GM18868 (cell line): ENCODE results near the gene COMT.
"Not testable (repeated sequence)": the region's sequence is repeated elsewhere in the genome, so short reads cannot be mapped to it uniquely, and the experiment has no call there.

Source experiments
- ATAC-seq: cut with Tn5 transposase; IDR thresholded peaks from one replicate; pipeline ENCODE4 v1.9.1; 2021; ENCODE audit warnings: mild to moderate bottlenecking, moderate library complexity; ENCODE audit not compliant: unreplicated experiment

The COMT gene

GRCh38 chr22:19907902-19908301 is 33.7 kb upstream of the COMT start:
- ATAC-seq = not testable (repeated sequence)

- ATAC-seq = no peak
These were observed 32.0 kb upstream of the COMT start for GRCh38 chr22:19909350-19910179.

GRCh38 chr22:19910180-19910744 is 31.3 kb upstream of the COMT start:
- no peak for ATAC-seq

- ATAC-seq = no peak
These were observed 29.9 kb upstream of the COMT start for GRCh38 chr22:19911540-19912270.

- ATAC-seq = no peak
These were observed 29.1 kb upstream of the COMT start for GRCh38 chr22:19912271-19912999.

- ATAC-seq = no peak
These were observed 28.1 kb upstream of the COMT start for GRCh38 chr22:19913337-19913936.

DNA sequence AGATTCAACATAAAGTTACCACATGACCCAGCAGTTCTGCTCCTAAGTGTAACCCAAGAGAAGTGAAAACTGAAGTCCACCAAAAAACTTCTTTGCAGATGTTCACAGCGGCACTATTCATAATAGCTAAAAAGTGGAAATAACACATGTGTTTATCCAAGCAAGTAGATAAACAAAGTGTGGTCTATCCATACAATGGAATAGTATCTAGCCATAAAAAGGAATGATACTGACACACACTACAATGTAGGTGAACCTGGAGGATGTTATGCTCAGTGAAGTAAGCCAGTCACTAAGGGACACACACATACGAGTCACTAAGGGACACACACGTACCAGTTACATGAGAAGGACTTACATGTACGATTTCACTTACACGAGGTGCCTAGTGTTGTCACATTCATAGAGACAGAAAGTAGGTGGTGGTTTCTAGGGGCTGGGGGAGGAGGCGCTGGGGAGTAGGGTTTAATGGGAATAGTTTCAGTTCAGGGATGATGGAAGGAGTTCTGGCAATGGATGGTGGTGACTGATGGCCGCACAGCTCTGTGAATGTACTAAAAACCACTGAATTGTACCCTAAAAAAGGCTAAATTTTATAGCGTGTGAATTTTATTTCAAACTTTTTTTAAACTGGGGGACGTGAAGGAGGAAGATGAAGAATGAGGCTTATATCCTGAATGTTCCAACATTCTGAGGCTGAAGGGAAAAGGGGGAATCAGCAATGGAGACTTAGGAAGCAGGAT is 27.2 kb upstream of the COMT start:
- ATAC-seq = no peak

DNA sequence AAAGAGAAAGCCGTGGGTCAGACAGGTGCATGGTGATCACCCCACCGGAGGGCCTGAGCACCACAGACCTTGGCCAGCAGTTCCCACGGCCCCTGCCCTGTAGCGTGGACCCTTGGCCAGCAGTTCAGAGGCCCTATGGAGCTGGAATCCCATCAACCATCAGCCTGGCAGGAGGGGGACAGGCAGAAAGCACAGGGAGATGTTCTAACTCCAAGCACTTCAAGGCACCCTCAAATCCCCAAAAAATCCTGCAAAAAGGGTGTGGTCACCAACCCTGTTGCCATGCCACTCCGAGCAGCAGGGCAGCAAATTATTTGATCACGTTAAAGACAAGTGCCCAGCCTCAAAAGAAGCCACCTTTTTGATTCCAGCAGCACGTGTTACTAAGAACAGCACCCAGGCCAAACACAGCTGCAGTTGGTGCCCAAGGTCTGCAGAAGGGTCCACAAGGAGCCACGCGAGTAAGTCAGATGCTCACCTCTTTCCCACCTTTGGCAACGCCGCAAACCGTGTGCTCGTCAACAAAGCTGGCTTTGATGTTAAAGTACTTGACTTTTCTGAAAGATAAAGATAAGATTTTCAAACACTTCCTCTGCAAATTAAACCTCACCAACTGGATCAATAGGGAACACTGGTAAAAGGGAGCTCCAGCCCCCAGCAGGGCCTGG is 26.2 kb upstream of the COMT start:
- no peak for ATAC-seq

DNA sequence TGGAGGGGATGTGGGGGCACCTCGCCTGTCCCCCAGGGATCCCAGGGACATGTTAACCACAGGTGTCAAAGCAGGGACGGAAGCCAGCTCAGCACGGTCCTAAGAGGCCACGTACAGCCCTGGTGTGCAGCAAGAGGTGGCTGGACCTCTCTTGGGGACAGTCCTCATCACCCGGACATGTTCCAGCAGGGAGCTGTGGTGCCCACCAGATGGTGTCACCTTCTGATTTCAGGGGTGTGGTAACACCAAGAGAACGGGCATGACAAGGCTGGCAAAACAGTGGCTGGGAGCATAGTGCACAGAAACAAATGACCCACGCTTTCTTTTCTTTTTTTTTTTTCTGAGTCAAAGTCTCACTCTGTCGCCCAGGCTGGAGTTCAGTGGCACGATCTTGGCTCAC is 25.6 kb upstream of the COMT start:
- no peak for ATAC-seq

GRCh38 chr22:19916941-19917340 is 24.6 kb upstream of the COMT start:
- ATAC-seq = no peak

DNA sequence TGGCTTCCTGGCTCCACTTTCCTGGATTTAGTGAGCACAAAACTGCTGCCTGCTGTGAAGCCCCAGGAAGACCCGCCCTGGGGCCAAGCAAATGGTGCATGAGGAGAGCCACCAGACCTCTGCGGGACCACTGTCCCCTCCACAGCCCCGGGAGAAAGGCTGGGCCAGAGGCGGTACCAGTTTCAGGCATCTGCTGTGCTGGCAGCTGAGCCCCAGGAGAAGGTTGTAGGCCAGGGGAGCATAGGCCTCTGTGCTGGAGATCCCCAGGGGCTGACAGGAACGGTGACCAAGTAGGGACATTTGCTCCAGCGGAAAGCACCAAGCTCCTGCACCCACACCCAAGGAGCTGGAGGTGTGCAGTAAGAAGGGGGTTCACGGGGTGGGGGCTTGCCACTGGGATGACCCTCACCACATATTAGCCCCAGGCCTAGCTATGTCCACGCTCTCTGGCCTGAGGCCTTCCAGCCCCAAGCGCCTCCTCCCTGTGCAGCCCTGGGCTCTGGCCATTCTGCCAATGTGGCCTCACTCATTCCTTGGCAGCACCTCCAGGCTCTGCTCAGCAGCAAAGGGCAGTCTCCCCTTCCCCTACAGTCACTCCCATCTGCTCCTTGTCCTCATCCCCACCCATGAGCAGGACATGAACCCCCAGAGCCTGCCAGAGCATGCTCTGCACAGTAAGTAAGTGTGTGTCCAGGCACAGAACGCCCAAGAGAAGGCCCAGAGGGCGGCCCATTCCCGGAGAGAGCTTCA is 24.0 kb upstream of the COMT start:
- no peak for ATAC-seq

GRCh38 chr22:19918332-19919106 is 23.1 kb upstream of the COMT start:
- ATAC-seq = no peak

DNA sequence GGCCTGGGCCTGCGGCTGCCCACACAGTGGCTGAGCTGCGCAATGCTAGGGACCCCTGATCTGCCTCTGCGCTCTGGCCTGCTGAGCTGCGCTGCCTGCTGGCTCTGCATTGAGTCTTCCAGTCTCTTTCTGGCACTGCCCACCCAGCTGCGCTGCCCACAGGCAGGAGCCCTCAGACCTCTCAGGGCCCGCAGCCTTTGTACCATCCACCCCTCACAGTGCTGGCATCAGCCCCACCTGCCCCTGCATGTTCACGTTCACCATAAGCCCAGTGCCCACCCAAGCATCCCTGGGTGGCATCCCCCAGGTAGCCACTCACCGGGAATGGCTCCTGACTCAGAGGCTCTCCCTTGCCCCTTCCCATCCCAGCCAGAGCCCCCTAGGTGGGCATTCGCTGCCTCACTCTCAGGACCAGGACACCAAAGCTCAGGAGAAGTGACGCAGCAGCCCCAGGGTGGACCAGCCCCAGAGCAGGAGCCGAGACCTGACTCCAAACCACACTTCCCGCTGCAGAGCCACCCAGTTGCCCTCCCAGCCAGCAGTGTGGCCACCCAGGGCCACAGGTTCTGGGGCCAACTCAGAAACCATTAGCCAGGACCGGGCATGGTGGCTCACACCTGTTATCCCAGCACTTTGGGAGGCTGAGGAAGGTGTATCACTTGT is 21.7 kb upstream of the COMT start:
- no peak for ATAC-seq

DNA sequence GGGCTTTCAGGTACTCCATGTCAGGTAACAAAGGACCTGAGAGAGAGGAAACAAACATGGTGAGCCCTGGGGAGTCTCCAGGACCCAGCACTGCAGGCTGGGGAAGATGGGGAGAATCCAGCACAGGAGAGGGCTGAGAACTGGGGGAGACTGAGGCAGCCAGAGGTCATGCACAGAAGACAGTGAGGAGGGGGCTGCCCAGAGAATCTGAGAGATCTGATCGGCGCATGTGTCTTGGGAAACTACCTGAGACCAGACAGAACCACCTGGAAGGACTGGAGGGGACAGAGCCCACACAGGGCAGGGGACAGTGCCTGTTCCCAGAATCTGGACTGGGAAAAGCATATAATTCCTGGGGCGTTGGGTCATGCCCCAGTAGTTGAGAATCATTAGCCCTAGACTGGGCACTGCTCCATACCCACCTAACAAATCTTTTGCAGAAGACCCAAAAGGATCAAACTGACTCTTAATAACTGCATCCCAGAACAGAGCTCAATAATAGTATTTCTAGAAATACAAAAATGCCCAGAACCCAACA is 20.0 kb upstream of the COMT start:
- no peak for ATAC-seq

GRCh38 chr22:19923914-19924513 is 17.6 kb upstream of the COMT start:
- ATAC-seq = no peak

DNA sequence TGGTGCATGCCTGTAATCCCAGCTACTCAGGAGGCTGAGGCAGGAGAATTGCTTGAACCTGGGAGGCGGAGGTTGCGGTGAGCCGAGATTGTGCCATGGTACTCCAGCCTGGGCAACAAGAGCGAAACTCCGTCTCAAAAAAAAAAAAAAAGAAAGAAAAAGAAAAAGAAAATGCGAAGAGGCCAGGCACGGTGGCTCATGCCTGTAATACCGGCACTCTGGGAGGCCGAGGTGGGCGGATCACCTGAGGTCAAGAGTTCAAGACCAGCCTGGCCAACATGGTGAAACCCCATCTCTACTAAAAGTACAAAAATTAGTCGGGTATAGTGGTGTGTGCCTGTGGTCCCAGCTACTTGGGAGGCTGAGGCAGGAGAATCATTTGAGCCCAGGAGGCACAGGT is 15.5 kb upstream of the COMT start:
- ATAC-seq = not testable (repeated sequence)

GRCh38 chr22:19927696-19928095 is 13.9 kb upstream of the COMT start:
- ATAC-seq = no peak
